ENCODE data around the gene SEC61G. TPM values are rescaled to one million over a fixed set of nuclear protein-coding genes. Genes with fewer than 3 reads are reported as not detected.

SEC61G gene
- total RNA-seq, 1 donor from 2014 or later, result 489 TPM

DNA sequence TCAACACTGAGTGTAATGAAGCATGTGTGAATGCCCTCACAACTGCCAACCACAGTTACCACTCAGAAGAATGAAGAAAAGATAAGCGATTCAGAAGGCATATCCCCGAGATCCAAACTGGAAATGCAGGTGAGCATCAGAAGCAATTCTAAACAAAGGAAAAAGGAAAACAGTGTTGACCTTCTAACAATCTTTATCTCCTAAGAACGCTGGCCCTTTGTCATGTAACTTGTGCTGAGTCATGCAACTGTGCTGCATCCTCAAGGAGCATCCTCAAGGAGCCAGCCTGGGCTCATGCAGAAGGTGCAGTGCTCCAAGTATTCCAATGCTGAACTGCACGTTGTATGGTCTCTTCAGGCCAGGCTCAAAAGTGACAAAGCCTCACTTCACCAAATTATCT is 30.6 kb downstream of the SEC61G start:
- FAIRE-seq, result no peak
- no peaks in the 10 kb centered on the region for H3K27me3 ChIP-seq (ENCODE audit: control insufficient read depth, insufficient read depth, low read length)
- no peaks in the 10 kb centered on the region for H3K36me3 ChIP-seq (ENCODE audit: control insufficient read depth, insufficient read depth, low read length)
- H3K4me3 ChIP-seq (ENCODE audit: low read depth, low read length), result no peak overlapping the region
- no peak for DNase-seq (ENCODE audit: low read depth)
- TF ChIP-seq CTCF (IDR thresholded peaks at IDR 0.05; ENCODE audit: insufficient read depth, low read length, severe bottlenecking), result no peak

- no peak for TF ChIP-seq CTCF (IDR thresholded peaks at IDR 0.05; ENCODE audit: insufficient read depth, low read length, severe bottlenecking)
- Histone ChIP-seq H3K4me3 (ENCODE audit: low read depth, low read length) (no peak overlapping the region), H3K36me3 (ENCODE audit: control insufficient read depth, insufficient read depth, low read length) (no peaks in the 10 kb centered on the region), H3K27me3 (ENCODE audit: control insufficient read depth, insufficient read depth, low read length) (no peaks in the 10 kb centered on the region)
- DNase-seq (ENCODE audit: low read depth) (no peak), FAIRE-seq (no peak)
Measured at GRCh38 chr7:54725255-54725654, 33.8 kb downstream of the SEC61G start.

DNA sequence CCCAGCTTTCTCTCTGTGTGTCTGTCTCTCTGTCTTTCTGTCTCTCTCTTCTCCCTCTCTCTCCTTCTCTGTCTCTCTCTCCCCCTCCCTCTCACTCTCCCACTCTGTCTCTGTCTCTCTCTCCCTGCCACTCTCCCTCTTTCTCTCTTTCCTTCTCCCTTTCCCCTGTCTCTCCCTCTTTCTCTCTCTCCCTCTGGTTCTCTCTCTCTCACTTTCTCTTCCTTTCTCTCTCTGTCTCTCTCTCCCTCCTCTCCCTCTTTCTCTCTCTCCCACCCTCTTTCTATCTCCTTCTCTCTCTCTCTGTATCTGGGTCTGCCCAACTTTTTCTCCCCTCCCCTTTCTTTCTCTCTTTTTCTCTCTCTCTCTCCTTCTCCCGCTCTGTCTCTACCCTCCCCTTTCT is 36.5 kb downstream of the SEC61G start:
- Histone ChIP-seq H3K36me3 (ENCODE audit: control insufficient read depth, insufficient read depth, low read length) (no peaks in the 10 kb centered on the region), H3K27me3 (ENCODE audit: control insufficient read depth, insufficient read depth, low read length) (no peaks in the 10 kb centered on the region), H3K4me3 (ENCODE audit: low read depth, low read length) (no peak overlapping the region)
- FAIRE-seq (no peak), DNase-seq (ENCODE audit: low read depth) (no peak)
- no peak for TF ChIP-seq CTCF (IDR thresholded peaks at IDR 0.05; ENCODE audit: insufficient read depth, low read length, severe bottlenecking)

DNA sequence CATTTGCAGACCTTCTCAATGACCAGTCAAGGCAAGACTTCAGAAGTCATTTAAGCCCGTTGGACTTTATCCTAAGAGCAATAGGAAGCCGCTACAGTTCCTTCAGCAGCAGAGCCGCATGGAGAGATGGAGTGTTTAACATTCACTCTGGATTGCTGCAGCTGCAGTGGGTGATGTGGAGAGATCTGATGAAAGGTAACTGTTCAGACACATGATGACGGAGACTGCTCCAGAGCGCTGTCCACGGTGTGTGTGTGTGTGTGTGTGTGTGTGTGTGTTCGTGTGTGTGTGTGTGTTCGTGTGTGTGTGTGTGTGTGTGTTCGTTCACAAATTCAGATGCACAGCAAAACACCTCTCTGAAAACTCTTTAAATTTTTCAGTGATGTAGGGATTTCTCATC is 37.0 kb downstream of the SEC61G start:
- FAIRE-seq (no peak), DNase-seq (ENCODE audit: low read depth) (no peak)
- H3K4me3 ChIP-seq (ENCODE audit: low read depth, low read length), result no peak overlapping the region
- no peaks in the 10 kb centered on the region for H3K27me3 ChIP-seq (ENCODE audit: control insufficient read depth, insufficient read depth, low read length)
- no peaks in the 10 kb centered on the region for H3K36me3 ChIP-seq (ENCODE audit: control insufficient read depth, insufficient read depth, low read length)
- TF ChIP-seq CTCF (IDR thresholded peaks at IDR 0.05; ENCODE audit: insufficient read depth, low read length, severe bottlenecking), result no peak

DNA sequence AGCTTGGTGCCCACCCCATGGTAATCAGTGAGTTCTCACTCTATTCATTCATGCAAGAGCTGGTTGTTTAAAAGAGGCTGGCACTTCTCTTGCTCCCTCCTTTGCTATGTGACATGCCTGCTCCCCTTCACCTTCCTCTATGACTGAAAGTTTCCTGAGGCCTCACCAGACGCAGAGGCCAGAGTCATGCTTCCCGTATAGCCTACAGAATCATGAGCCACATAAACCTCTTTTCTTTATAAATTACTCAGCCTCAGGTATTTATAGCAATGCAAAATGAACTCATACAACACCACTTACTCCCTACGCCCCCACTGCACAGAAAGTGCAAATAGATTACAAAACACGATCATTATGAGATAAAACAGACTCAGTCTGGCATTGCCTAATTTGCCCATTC is 39.0 kb downstream of the SEC61G start:
- Histone ChIP-seq H3K4me3 (ENCODE audit: low read depth, low read length) (no peak overlapping the region), H3K27me3 (ENCODE audit: control insufficient read depth, insufficient read depth, low read length) (no peaks in the 10 kb centered on the region), H3K36me3 (ENCODE audit: control insufficient read depth, insufficient read depth, low read length) (no peaks in the 10 kb centered on the region)
- FAIRE-seq (no peak), DNase-seq (ENCODE audit: low read depth) (peak; percentile 36)
- TF ChIP-seq CTCF (IDR thresholded peaks at IDR 0.05; ENCODE audit: insufficient read depth, low read length, severe bottlenecking), result no peak

DNA sequence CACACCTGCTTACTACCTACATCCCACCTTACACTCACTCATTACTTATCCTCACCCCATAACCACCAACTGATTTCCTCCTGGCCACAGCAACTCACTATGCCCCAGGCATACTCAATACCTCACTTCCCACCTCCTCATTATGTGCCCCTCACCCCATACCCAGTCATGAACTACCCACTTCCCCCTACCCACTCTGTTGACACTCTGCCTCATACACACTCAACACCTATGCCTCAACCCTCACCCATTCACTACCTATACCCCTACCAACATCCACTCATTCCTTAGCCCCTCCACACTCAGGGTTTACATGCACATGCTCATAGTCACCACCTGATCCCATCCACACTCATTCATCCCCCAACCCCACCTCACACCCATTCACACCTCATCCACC is 39.6 kb downstream of the SEC61G start:
- Histone ChIP-seq H3K27me3 (ENCODE audit: control insufficient read depth, insufficient read depth, low read length) (no peaks in the 10 kb centered on the region), H3K4me3 (ENCODE audit: low read depth, low read length) (no peak overlapping the region), H3K36me3 (ENCODE audit: control insufficient read depth, insufficient read depth, low read length) (no peaks in the 10 kb centered on the region)
- no peak for TF ChIP-seq CTCF (IDR thresholded peaks at IDR 0.05; ENCODE audit: insufficient read depth, low read length, severe bottlenecking)
- FAIRE-seq (peak; percentile 58), DNase-seq (ENCODE audit: low read depth) (no peak)
